Measurements from ENCODE around the gene SLC3A2. TPM values are rescaled to one million over a fixed set of nuclear protein-coding genes. Genes with fewer than 3 reads are reported as not detected.
A peak's percentile ranks its signal among the peaks of the same experiment; 100 is the strongest.

Gene SLC3A2
- 181 and 185 TPM in 2 replicates for total RNA-seq
- long read RNA-seq, transcript SLC3A2-201 (9 exons, 1,904 nt), result major isoform, 88 of 166 reads
- long read RNA-seq, transcript SLC3A2-206 (11 exons, 2,084 nt), result minor isoform, 17 of 166 reads
- long read RNA-seq, transcript SLC3A2-203 (12 exons, 2,161 nt), result minor isoform, 8 of 166 reads
- long read RNA-seq, transcript SLC3A2-208 (8 exons, 1,486 nt), result minor isoform, 9 of 166 reads
- long read RNA-seq, partial matches to known transcripts, result 8 of 166 reads
- long read RNA-seq, other reads (novel, unspliced or antisense), result 30 of 166 reads

DNA sequence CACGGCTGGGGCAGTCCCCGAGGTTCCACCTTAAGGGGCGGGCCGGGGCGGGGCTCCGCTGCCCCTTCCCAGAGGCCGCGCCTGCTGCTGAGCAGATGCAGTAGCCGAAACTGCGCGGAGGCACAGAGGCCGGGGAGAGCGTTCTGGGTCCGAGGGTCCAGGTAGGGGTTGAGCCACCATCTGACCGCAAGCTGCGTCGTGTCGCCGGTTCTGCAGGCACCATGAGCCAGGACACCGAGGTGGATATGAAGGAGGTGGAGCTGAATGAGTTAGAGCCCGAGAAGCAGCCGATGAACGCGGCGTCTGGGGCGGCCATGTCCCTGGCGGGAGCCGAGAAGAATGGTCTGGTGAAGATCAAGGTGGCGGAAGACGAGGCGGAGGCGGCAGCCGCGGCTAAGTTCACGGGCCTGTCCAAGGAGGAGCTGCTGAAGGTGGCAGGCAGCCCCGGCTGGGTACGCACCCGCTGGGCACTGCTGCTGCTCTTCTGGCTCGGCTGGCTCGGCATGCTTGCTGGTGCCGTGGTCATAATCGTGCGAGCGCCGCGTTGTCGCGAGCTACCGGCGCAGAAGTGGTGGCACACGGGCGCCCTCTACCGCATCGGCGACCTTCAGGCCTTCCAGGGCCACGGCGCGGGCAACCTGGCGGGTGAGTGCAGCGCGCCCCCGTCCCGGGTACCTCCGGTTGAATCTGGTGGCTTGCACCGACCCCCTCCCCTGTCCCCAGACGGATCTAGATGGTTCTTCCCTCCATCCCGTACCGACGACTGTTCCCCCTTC is at the start of gene SLC3A2:
Gene SLC3A2 (plus strand): TSS at position 94 of the 776 bp plus-strand sequence. CDS start 128 bp downstream, at position 222.
- H3K27me3 Mint-ChIP-seq (ENCODE audit: low read depth), result peaks cover 12% of the 10 kb centered on the region
- H3K9me3 Mint-ChIP-seq, result no peaks in the 10 kb centered on the region
- peak within 1 kb of the TSS; percentile 100 for H3K27ac Mint-ChIP-seq (ENCODE audit: unreplicated experiment)
- peaks cover 49% of the 10 kb centered on the region for H3K36me3 Mint-ChIP-seq (ENCODE audit: low read depth)
- H3K4me3 Mint-ChIP-seq, result peak within 1 kb of the TSS; percentile 100
- DNase-seq (ENCODE audit: low read depth, low spot score), result peak; percentile 77
- TF ChIP-seq, protein P1, sequence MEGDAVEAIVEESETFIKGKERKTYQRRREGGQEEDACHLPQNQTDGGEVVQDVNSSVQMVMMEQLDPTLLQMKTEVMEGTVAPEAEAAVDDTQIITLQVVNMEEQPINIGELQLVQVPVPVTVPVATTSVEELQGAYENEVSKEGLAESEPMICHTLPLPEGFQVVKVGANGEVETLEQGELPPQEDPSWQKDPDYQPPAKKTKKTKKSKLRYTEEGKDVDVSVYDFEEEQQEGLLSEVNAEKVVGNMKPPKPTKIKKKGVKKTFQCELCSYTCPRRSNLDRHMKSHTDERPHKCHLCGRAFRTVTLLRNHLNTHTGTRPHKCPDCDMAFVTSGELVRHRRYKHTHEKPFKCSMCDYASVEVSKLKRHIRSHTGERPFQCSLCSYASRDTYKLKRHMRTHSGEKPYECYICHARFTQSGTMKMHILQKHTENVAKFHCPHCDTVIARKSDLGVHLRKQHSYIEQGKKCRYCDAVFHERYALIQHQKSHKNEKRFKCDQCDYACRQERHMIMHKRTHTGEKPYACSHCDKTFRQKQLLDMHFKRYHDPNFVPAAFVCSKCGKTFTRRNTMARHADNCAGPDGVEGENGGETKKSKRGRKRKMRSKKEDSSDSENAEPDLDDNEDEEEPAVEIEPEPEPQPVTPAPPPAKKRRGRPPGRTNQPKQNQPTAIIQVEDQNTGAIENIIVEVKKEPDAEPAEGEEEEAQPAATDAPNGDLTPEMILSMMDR (conservative IDR thresholded peaks at IDR 0.05), result peak; percentile 74
- peaks cover 68% of the 10 kb centered on the region for H3K4me1 Mint-ChIP-seq

DNA sequence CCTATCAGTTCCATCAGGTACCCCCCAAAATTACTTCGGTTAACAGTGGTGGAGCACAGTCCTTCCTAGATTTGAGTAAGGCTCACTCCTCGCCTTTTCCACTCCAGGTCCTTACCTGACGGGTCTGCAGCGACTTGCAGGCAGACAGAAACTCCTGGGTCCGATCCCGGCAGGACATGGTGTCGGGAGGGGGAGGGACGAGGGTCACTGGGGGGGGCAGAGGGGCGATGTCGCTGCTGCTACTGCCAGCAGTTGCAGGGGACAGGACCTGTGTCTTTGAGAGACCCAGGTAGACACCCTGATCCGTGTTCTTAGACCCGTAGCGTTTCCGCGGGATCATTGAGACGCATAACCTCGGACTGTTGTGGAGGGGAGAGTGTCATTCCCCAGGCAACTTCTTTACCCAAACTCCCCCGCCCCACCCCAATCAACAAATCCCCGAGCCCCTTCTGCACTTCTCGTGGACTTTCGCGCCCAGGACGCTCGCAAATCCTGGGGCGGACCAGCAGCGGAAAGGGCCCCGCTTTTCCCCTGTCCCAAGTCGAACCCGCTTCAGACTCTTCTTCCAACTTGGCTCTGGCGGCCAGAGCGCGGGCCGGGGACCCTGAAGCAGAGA is 49.7 kb upstream of the SLC3A2 start:
- Mint-ChIP-seq H3K4me1 (peaks cover 22% of the 10 kb centered on the region), H3K9me3 (no peaks in the 10 kb centered on the region), H3K27ac (ENCODE audit: unreplicated experiment) (peak overlapping the region; percentile 100), H3K4me3 (peak overlapping the region; percentile 99), H3K36me3 (ENCODE audit: low read depth) (peaks cover 4% of the 10 kb centered on the region), H3K27me3 (ENCODE audit: low read depth) (no peaks in the 10 kb centered on the region)
- TF ChIP-seq, protein P1 (conservative IDR thresholded peaks at IDR 0.05), result no peak
- no peak for DNase-seq (ENCODE audit: low read depth, low spot score)

DNA sequence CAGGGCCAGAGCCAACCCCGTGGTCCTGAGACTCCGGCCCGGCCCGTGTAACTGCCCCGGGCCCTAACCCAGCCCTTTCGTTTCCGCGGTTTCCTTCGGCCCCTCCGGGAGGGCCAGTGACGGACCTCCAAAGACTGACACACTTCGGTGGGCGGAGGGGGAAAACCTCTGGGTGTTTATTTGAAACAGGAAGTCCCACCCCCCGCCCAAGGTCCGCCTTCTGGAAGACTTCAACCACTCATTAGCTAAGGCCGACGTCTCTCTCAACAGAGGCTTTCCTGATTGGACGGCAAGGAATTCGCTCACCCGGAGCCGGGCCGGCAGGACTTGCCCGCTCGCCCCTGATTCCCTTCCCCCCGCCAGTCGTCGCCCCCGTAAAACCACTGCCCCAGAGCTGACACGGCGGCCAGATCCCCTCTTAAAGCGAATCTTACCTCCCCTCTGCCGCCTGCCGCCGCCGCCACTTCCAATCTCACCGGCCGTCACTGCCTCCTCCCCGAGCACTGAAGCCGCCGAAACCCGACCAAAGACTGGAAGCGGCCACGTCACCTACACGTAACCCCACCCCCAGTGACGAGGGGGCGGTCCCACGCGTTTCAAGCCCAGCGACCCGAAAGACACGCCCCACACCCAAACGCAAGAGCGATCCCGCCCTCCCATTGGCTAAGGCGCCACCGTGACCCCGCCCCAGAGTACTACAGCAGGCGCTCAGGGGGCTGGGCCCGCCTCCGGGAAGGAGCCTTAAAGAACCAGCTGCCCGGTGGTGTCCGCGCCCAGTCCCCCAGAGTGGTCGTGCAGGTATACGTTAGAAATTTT is 49.0 kb upstream of the SLC3A2 start, which contains the start of gene STX5:
Gene STX5 (minus strand): TSS at position 532 of the 816 bp plus-strand sequence. CDS start 808 bp downstream, outside the sequence.
- Mint-ChIP-seq H3K27me3 (ENCODE audit: low read depth) (no peaks in the 10 kb centered on the region), H3K4me3 (peak within 1 kb of the TSS; percentile 99), H3K27ac (ENCODE audit: unreplicated experiment) (peak within 1 kb of the TSS; percentile 100), H3K4me1 (peaks cover 22% of the 10 kb centered on the region), H3K9me3 (no peaks in the 10 kb centered on the region), H3K36me3 (ENCODE audit: low read depth) (peaks cover 4% of the 10 kb centered on the region)
- peak; percentile 98 for DNase-seq (ENCODE audit: low read depth, low spot score)
- TF ChIP-seq, protein P1 (conservative IDR thresholded peaks at IDR 0.05), result no peak

DNA sequence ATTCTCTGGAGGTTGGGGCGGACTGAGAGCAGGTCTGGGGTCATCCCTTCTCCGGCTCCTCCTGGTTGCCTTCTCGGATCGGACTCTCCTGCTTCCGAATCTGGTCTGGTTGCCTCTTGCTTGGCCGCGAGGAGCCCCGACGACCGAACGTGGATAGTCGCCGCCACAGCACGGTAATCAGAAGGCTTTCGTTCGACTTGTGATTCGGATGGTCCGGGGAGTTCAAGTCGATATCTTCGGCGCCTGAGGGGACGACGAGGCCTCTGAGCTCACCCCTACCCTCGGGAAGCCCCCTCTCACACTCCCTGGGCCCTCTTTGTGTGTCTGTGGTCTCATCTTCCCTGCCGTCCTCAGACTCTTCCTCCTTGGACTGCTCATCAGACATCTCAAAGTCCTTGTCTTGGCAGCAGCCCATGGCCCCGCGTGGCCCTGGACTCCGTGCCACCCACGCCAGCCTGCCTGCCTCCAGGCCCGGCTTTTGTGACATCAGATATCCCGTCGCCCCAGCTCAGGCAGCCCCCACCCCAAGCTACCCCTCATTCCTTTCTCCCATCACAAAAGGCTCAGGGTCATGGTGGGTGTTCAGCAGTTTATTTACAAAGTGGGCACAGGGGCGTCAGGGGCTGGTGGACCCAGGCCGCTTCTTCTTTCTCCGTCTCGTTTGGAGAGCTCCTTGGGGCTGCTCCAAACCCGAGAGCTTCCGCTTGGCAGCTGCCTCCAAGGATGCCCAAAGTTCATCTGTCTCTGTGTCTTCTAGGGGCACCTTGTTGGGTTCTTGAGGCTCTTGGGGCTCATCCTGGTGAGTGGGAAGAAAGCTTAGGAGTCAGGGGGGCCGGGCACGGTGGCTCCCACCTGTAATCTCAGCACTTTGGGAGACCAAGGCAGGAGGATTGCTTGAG is 48.1 kb upstream of the SLC3A2 start, which contains the start of gene TEX54:
Gene TEX54 (minus strand): TSS at position 506 of the 899 bp plus-strand sequence.
- no peaks in the 10 kb centered on the region for H3K27me3 Mint-ChIP-seq (ENCODE audit: low read depth)
- H3K9me3 Mint-ChIP-seq, result no peaks in the 10 kb centered on the region
- TF ChIP-seq, protein P1 (conservative IDR thresholded peaks at IDR 0.05), result no peak
- no peaks in the 10 kb centered on the region for H3K36me3 Mint-ChIP-seq (ENCODE audit: low read depth)
- no peak for DNase-seq (ENCODE audit: low read depth, low spot score)
- H3K4me1 Mint-ChIP-seq, result peaks cover 24% of the 10 kb centered on the region
- peak within 1 kb of the TSS; percentile 99 for H3K4me3 Mint-ChIP-seq
- H3K27ac Mint-ChIP-seq (ENCODE audit: unreplicated experiment), result peak within 1 kb of the TSS; percentile 100
